GOT3 (cell line): Measurements from ENCODE around the gene TACC2.
A peak's percentile ranks its signal among the peaks of the same experiment; 100 is the strongest.
"Not testable (repeated sequence)": the region's sequence is repeated elsewhere in the genome, so short reads cannot be mapped to it uniquely, and the experiment has no call there.

Experiments used
- DNase-seq: peaks from one replicate; lab custom pipeline; 2025; ENCODE audit warnings: mixed read lengths; lab: John Stamatoyannopoulos, UW

TACC2 gene

DNA sequence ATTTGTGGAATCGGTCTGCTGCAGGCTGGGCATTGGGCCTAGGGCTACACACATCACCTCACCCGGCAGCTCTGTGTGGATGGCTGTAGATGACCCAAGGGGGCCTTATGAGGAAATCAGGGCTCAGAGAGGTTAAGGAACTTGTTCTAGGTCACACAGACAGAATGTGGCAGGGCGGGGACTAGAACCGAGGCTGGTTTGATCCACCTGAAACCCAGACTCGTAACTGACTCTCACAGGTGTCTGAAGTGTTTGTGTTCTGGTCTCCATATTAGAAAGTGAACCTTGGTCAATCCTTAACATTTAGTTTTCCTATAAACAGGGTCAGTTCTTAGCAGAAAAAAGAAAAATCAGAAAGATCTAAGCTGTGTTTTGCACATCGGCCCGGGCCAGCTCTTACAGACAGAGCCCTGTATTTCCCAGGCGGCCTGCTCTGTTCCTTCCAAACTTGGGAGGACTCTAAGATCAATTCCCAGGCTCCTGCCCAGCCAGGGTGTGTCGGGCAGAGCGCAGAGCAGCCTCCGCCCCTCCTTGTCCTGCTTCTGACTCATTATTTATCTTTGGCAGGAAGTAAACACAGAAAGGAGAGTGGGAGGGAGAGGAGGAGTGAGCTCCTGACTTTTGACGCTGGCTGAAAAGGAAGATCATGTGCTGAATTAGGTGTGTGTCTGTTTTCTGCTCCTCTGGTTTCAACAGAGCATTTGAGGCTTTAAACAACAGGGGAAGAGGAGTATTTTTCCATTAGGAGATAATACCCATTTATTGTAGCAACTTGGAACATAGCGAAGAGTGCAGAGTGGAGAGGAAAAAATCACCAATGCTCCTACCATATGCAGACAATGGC is 74.1 kb downstream of the TACC2 start:
- peak; percentile 12 for DNase-seq

DNA sequence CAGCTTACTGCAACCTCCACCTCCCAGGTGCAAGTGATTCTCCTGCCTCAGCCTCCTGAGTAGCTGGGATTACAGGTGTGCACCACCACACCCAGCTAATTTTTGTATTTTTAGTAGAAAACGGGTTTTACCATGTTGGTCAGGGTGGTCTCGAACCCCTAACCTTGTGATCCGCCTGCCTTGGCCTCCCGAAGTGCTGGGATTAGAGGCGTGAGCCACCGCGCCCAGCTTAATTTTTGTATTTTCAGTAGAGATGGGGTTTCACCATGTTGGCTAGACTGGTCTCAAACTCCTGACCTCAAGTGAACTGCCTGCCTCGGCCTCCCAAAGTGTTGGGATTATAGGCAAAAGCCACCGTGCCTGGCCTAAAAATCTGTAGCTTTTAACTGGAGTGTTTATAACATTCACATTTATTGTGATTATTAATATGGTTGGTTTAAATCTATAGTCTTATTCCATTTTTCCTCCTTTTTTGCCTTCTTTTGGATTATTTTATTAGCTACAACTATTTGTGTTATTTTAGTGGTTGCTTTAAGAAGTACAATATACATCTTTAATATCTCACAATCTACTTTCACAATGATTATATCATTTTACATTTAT is 77.5 kb downstream of the TACC2 start:
- DNase-seq: not testable (repeated sequence)

DNA sequence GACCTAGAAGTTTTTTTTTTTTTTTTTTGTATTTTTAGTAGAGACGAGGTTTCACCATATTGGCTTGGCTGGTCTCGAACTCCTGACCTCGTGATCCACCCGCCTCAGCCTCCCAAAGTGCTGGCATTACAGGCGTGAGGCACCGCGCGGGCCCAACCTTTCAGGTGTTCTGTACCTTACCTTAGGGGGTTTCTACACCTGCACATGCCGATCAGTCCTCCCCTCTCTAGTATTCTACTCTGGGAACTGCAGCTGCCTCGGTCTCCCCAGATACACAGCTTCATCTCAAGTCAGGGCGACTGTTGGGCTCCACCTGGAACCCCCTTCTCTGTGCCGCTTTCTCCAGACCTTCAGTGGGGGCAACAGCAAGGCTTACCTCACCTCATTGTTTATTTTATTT is 79.9 kb downstream of the TACC2 start:
- no peak for DNase-seq

DNA sequence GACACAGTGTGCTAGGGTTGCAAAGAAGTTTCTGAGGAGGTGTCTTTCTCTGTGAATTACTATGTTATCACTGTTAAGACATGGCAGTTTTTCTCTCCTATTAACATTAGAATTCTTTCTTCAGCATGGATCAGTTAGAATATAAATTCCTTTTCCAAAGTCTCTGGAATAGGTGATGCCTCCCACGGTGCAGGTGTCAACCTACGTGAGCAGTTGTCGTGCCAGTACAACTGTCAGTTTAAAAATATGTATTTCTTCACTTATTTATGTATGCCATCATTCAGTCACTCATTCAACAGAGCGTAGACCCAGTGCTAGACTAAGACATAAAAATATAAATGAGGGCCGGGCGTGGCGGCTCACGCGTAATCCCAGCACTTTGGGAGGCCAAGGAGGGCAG is 83.5 kb downstream of the TACC2 start:
- DNase-seq: no peak

DNA sequence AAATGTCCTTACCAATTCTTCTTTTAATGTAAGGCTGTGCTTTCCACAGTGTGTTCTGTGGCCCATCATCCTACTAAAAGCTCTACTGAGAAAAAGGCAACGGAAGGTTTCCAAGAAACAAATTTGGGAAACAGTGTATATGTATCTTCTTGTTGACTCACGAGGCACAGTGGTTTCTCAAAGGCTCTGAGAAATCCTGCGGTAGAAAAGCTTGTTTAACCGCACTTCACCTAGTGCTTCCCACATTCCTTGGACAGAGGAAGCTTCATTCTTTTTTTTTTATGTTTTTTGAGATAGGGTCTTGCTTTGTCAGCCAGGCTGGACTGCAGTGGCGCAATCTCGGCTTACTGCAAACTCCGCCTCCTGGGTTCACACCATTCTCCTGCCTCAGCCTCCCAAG is 84.5 kb downstream of the TACC2 start:
- DNase-seq: no peak

DNA sequence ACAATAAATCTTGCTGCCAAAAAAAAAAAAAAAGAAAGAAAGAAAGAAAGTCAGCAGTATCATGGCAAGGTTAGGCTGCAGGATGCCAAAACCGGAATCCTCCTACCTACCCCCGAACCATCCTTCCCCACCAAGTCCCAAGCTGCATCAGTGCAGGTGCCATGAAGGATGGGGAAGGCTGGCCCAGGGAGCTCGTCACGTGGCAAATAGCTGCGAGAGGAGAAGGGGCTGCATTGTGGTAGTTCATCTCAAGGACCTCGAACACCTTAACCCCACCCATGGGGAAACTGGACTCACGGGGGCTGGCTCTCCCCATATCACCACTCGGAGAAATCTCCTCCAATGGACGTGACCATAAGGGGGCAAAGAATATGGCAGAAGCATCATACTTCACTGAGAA is 86.2 kb downstream of the TACC2 start:
- DNase-seq: no peak

DNA sequence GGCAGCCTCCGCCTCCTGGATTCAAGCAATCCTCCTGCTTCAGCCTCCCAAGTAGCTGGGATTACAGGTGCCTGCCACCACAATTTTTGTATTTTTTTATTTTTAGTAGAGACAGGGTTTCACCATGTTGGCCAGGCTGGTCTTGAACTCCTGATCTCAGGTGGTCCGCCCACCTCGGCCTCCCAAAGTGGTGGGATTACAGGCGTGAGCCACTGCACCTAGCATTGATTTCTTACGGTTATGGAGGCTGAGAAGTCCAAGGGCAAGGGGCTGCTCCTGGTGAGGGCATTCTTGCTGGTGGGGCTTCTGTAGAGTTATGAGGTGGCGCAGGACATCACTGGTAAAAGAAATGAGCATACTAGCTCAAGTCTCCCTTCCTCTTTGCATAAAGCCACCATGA is 86.9 kb downstream of the TACC2 start:
- DNase-seq: not testable (repeated sequence)

DNA sequence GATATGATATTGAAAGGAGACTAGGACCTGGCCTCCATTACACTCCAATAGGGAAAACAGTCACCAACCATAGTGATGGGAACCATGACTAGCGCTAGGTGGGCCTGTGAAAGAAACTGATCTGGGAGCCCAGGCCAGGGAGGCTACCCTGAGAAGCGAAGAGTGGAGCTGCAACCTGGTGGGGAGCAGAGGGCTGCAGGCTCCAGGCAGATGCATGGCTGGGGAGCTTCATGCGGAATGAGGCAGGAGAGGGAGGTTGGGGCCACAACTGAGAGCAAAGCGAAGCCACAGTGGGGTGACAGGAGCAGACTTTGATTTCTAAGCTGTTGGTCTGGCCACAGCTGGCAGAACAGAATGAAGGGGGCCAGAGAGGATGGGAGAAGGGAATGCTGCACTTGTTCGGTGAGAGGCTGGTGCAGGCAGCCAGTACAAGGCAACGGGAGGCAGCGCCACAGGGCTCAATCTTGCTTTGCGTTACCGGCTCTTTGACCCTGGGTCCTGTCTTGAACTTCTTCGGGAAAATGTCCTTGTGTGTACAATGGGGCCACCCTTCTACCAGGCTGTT is 88.4 kb downstream of the TACC2 start:
- DNase-seq: no peak

DNA sequence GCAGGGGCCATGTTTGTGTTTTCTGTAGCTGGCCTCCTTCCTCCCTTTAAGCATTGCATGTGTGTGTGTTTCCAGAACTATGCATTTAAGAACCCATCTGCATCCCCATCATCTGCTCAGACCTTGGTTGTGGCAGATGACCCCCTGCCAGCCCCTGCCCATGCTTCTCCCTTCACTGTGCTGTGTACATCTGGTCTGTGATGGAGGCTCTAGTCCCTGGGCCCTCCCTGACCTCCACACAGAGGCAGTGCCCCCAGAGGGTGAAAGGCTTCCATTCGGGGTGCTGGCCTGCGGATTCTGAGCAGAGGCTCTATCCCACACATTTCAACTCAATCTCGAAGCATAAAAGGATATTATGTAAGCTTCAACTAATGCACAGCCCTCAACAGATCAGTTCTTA is 89.4 kb downstream of the TACC2 start:
- no peak for DNase-seq

DNA sequence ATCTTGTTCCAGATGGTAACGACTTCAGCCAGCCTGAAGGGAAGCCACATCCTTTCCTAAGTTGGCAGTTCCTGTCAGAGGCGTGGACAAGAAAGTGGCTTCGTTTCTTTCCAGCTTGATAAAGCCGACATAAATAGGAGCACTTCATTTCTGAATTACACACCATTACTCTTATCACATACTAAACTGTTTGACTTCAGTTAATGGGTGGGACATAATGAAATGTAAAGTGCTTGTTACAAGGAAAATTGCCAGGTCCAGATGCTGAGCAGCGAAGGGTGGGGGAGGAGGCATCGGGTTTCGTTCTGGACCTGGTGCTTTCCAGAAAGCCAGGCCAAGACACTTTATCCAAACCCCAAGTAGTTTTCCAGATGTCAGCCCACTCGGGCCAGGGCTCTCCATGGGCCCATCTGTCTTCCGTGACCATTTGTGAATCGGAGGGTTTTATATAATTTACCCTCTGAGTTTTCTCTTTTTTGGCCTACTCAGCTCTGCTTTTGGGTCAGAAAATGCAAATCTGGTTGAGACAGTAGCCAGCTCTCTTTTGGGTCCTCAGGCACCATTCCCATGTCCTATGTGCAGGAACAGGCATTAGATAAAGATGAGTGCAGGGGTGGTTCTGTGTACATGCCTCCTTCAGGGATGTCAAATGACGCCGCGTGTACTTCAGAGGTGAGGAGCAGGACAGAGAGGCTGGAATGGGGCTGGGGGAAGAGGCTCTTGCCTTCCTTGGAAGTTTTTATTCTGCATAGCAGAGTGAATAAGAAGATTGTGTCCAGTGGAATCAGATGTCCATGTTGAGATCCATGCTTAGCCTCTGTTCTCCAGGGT is 90.2 kb downstream of the TACC2 start:
- no peak for DNase-seq

DNA sequence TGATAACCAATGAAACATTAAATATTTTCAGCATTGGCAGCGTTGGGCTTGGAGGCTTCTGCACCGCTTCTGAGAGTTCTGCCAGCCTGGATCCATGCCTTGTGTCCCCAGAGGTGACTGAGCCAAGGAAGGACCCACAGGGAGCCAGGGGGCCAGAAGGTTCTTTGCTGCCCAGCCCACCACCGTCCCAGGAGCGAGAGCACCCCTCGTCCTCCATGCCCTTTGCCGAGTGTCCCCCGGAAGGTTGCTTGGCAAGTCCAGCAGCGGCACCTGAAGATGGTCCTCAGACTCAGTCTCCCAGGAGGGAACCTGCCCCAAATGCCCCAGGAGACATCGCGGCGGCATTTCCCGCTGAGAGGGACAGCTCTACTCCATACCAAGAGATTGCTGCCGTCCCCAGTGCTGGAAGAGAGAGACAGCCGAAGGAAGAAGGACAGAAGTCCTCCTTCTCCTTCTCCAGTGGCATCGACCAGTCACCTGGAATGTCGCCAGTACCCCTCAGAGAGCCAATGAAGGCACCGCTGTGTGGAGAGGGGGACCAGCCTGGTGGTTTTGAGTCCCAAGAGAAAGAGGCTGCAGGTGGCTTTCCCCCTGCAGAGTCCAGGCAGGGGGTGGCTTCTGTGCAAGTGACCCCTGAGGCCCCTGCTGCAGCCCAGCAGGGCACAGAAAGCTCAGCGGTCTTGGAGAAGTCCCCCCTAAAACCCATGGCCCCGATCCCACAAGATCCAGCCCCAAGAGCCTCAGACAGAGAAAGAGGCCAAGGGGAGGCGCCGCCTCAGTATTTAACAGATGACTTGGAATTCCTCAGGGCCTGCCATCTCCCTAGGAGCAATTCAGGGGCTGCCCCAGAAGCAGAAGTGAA is 93.9 kb downstream of the TACC2 start:
- DNase-seq: no peak

DNA sequence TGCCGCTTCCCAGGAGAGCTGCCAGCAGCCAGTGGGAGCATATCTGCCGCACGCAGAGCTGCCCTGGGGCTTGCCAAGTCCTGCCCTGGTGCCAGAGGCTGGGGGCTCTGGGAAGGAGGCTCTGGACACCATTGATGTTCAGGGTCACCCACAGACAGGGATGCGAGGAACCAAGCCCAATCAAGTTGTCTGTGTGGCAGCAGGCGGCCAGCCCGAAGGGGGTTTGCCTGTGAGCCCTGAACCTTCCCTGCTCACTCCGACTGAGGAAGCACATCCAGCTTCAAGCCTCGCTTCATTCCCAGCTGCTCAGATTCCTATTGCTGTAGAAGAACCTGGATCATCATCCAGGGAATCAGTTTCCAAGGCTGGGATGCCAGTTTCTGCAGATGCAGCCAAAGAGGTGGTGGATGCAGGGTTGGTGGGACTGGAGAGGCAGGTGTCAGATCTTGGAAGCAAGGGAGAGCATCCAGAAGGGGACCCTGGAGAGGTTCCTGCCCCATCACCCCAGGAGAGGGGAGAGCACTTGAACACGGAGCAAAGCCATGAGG is 94.6 kb downstream of the TACC2 start:
- DNase-seq: no peak

DNA sequence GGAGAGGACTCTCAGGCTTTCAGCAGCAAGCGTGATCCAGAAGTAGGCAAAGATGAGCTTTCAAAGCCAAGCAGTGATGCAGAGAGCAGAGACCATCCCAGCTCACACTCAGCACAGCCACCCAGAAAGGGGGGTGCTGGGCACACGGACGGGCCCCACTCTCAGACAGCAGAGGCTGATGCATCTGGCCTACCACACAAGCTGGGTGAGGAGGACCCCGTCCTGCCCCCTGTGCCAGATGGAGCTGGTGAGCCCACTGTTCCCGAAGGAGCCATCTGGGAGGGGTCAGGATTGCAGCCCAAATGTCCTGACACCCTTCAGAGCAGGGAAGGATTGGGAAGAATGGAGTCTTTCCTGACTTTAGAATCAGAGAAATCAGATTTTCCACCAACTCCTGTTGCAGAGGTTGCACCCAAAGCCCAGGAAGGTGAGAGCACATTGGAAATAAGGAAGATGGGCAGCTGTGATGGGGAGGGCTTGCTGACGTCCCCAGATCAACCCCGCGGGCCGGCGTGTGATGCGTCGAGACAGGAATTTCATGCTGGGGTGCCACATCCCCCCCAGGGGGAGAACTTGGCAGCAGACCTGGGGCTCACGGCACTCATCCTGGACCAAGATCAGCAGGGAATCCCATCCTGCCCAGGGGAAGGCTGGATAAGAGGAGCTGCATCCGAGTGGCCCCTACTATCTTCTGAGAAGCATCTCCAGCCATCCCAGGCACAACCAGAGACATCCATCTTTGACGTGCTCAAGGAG is 95.5 kb downstream of the TACC2 start:
- DNase-seq: no peak

DNA sequence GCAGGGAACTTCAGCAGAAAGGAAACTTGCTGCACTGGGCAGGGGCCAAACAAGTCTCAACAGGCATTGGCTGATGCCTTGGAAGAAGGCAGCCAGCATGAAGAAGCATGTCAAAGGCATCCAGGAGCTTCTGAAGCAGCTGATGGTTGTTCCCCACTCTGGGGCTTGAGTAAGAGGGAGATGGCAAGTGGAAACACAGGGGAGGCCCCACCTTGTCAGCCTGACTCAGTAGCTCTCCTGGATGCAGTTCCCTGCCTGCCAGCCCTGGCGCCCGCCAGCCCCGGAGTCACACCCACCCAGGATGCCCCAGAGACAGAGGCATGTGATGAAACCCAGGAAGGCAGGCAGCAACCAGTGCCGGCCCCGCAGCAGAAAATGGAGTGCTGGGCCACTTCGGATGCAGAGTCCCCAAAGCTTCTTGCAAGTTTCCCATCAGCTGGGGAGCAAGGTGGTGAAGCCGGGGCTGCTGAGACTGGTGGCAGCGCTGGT is 96.5 kb downstream of the TACC2 start:
- no peak for DNase-seq

DNA sequence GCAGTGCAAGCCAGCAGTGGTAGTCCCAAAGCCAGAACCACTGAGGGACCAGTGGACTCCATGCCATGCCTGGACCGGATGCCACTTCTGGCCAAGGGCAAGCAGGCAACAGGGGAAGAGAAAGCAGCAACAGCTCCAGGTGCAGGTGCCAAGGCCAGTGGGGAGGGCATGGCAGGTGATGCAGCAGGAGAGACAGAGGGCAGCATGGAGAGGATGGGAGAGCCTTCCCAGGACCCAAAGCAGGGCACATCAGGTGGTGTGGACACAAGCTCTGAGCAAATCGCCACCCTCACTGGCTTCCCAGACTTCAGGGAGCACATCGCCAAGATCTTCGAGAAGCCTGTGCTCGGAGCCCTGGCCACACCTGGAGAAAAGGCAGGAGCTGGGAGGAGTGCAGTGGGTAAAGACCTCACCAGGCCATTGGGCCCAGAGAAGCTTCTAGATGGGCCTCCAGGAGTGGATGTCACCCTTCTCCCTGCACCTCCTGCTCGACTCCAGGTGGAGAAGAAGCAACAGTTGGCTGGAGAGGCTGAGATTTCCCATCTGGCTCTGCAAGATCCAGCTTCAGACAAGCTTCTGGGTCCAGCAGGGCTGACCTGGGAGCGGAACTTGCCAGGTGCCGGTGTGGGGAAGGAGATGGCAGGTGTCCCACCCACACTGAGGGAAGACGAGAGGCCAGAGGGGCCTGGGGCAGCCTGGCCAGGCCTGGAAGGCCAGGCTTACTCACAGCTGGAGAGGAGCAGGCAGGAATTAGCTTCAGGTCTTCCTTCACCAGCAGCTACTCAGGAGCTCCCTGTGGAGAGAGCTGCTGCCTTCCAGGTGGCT is 97.7 kb downstream of the TACC2 start:
- DNase-seq: no peak

DNA sequence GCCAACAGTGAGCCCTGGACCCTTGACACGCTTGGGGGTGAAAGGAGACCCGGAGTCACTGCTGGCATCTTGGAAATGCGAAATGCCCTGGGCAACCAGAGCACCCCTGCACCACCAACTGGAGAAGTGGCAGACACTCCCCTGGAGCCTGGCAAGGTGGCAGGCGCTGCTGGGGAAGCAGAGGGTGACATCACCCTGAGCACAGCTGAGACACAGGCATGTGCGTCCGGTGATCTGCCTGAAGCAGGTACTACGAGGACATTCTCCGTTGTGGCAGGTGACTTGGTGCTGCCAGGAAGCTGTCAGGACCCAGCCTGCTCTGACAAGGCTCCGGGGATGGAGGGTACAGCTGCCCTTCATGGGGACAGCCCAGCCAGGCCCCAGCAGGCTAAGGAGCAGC is 98.5 kb downstream of the TACC2 start:
- no peak for DNase-seq

DNA sequence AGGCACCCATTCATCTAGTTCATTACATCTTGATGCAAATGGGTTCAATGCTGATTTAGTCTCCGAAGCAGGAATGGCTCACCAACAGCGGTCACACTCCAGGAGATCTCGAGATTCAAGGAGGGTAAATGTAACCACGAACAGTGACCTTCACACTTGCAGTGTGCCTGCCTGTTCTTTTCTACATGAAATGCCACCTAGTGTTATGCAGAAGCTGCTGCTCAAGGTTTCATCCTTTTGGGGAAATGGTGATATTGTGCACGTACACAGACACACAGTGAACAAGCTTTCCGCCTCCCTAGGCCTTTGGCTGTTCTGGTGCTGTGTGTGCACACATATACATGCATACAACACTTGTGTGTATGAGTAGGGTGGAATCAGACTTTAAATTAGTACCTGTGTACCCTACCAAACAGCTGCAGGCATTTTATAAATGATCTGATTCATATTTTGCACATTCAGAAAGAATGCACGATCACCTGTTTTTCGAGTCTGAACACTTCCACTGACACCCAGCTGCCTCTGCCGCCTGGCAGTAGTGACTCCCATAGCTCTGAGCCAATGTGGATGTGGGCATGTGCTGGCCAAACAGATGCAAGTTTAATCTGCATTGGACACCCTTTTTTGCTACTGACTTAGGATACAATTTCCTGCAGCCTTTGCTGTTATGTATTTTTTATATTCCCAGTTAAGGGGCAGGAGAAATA is 100.5 kb downstream of the TACC2 start:
- no peak for DNase-seq

DNA sequence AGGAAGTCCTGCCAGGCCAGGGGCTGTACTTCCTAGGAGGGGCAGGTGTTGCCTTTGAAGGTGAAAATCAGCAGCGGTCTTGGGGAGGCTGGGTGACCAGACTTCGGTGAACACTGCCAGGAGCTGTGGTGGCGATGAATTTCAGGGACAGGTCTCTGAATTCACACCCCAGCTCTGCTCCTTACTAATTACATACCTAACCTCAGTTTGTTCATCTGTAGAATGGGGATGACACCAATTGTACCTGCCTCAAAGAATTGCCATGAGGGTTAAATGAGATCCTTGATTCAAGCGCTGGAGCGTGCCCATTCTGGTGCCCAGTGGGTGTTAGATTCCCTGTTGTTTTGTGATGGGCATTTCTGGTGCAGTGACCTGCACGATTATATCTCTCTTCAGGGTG is 102.8 kb downstream of the TACC2 start:
- DNase-seq: no peak

DNA sequence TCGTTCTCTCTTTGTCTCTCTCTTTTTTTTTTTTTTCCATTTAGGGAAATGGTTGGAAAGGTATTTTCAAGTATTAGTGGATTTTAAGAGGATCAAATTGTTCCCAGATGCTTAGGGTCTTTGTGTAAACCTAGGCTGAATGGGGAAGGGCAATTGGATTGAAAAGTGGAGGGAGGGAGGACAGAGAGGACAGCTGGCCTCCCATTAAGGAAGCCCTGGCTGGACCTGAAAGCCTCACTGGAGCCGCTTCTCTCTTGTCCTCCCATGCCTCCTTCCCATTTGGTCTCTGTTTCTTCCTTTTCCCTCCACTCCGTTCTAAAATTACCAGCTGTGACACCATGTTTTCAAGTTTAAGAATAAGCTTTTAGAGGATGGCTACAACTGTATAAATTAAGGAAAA is 104.1 kb downstream of the TACC2 start:
- DNase-seq: no peak
